Stimulated activated CD8-positive, alpha-beta memory T cell treated with anti-CD3 and anti-CD28 coated beads, Interleukin-15, amount 100 ng/mL, for 24 hours (primary cell): ENCODE data around the gene HAUS7.
A peak's percentile ranks its signal among the peaks of the same experiment; 100 is the strongest.

Experiments
- DNase-seq: peaks from one replicate; pipeline ENCODE4 v3.0.0-alpha.2; 2020; ENCODE audit warnings: low read depth

HAUS7 gene

DNA sequence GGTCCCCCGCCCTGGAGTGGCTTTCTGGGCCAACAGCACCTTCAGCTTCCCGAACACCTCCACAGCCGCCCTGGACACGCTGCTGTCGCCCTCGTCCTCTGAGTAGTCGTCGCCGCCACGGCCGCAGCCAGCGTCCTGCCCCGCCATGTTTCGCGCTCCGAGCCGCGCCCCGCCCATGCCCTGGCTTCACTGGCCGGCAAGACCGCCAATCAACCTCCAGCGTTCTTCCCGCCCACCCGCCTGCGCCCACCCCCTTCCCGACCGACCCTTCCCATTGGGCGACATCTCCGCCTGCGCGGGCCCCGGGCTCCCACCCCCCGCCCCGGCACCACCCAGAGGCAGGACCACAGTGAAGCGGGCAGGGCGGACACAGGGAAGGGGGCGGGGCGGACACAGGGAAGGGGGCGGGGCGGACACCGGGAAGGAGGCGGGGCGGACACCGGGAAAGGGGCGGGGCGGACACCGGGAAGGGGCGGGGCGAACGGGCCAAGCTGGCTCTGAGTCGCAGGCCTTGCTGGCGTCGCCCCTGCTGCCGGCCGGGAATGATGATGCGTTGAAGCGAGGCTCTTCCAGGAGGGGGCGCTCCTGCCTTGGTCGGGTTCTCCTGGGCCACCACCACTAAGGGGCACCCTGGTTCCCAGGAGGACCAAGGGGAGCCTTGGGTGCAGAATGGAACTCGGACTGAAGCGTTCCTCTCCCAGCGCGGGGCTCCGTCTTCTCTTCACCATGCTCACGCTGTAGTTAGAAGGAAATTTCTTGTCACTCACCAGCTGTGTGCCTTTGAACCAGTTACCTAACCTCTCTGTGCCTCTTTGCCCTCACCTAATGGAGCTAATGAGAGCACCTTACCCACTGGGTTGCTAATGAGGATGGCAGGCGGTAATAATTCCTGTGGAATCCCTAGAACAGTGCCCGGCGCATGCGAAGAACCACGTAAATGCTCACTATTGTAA, at the start of gene HAUS7:
Gene HAUS7 (minus strand): TSS at position 166 of the 953 bp plus-strand sequence. CDS start 19 bp downstream, at position 147.
- DNase-seq: peak; percentile 75

DNA sequence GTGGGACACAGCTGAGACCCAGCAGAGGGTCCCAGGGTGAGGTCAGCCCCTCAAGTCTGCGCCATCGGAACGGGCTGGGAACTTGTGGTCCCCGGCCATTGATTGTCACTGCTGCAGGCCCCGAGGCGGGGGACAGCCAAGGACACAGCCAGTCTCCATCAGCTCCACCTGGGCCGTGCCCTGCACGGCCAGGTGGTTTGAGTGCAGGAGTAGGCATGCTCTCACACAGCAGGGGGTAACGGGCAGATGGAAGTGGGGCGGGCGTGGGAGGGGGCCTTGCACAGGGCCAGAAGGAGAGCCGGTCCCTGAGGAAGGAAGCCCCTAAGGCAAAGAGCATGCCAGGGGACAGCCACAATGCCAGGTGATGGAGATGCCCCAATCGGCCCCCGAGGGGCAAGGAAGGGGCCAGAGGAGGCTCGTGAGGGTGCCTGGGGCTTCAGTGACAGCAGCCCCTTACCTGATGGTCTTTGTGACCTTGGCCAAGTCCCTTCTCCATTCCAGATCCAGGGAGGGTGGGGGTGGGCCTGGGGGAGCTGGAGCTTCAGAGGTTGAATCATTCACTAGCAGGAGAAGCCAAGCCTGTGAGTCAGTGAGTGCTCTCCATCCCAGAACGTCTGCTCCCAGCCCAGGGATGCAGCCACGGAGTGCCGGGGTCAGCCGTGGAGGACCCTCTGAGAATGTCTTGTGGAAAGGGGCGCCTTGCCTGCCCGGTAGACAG, 49.4 kb upstream of the HAUS7 start:
- no peak for DNase-seq

DNA sequence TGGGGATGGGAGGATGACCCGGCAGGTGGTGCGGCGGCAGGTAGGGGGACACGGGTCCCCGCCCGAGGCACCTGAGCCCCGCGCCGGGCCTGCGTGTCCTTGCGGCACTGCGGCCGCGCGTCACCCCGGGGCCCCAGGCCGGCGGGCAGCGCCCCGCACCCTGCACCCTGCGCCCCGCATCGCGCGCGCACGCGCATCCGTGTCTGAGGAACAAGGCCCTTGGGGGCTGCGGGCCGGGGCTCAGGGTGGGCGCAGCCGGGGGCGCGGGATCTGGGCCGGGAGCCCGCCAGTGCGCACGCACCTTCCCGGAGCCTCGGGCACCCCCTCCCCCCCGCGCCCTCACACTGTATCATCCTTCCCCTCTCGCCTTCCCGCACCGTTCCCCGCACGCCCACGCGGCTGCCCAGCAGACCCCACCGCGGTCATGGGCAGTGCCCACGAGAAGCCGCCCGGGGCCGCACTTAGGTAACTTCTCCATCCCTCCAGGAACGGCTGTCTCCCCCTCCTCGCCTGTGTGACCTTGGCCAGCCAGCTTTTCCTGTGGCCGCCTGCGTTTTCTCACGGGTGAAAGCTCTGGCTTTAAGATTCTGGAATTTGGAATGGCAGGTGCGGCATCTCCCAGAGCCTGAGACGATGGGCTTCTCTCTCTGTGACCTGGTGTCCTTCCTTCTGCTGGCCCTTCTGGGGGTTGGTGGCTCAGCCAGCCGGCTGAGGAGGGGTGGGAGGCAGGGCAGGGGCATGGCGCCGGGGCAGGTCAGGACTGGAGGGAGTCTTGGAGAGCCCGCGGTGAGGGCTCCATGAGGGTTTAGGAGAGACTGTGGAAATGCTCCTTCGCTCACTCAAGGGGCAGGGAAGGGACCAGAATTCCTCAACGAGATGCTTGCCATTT, 47.8 kb upstream of the HAUS7 start:
- no peak for DNase-seq

DNA sequence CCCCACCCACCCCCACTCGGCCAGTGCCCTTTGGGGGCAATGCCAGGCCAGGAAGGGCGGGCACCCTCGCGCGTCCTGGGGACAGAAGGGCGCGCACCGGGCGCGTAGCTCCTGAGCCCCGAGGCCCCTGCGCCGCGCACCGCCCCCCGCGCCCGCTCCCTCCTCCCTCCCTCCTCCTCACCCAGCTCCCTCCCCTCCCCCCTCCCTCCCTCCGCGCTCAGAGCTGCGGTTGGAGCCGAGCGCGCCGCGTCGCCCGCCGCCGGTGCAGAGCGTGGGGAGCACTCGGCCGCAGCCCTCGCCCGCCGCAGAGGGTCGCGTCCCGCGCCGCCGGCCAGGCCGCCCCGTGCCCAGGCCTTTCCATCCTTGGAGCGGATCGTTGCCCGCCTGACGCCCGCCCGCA, 47.0 kb upstream of the HAUS7 start, which contains the start of gene ATP2B3:
Gene ATP2B3 (plus strand): TSS at position 220 of the 400 bp plus-strand sequence. CDS start 18,606 bp downstream, outside the sequence.
- DNase-seq: no peak

DNA sequence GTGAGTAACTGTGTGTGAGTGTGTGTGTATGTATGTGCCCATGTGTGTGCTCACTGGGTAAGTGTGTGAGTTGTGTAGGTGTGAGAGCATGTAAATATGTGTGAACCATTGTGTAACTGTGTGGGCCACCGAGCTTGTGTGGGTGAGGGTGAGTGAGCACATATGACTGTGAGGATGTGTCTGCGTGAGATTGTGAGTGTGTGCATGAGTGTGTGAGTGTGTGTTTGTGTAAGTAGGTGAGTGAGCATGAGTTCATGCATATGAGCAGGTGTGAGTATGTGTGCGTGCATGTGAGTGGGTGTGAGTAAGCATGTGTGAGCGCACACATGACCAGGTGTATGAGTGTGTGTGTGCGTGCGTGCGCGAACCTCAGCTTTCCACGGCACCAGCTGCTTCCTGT, 45.7 kb upstream of the HAUS7 start:
- DNase-seq: no peak

DNA sequence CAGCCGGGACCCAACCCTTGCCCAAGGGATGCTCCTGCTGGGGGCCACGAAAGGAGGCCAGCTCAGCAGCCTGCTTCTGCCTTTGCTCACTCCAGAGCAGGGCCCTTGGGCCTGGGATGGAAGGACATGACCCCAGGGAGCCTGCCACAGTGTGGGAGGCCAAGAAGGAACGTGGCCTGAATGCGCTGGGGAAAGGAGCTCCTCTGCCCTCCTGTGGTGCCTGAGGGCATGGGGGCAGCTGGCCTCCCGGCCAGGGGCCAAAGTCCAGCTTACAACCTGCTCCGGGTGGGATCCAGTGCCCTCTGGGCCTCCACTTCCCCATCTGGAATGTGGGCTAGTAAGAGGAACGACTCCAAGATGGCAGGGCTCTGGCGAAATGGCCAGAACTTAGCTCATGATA, 45.1 kb upstream of the HAUS7 start:
- no peak for DNase-seq

DNA sequence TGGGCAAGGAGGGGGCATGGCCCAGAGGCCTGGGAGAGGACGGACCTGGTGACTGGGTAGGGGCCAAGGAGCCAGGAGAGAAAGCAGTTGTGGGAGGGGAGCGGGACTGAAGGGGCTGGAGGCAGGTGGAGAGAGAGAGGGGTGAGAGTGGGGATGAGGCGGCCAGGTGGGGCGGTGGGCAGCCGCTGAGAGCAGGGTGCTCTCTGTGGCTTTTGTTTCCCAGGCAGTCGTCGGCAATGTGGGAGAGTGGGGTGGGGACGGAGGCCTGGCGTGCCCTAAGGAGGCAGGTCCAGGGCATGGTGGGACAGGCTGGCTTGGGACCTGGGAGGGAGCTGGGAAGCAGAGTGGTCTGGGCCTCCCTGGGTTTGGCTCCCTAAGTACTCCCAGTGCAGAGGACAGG, 43.9 kb upstream of the HAUS7 start:
- DNase-seq: no peak

DNA sequence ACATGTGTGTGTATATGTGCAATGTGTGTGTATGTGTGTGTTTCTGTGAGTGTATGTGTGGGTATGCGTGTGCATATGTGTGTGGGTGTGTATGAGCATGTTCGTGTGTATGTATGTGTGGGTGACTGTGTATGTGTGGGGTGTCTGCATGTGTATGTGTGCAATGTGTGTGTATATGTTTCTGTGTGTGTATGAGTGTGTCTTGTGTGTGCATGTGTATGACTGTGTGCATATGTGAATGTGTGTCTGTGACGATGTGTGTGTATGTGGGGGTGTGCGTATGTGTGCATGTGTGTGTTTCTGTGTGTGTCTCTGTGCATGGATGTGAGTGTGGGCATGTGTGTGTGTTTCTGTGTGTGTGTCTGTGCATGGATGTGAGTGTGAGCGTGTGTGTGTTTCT, 42.9 kb upstream of the HAUS7 start:
- DNase-seq: no peak

DNA sequence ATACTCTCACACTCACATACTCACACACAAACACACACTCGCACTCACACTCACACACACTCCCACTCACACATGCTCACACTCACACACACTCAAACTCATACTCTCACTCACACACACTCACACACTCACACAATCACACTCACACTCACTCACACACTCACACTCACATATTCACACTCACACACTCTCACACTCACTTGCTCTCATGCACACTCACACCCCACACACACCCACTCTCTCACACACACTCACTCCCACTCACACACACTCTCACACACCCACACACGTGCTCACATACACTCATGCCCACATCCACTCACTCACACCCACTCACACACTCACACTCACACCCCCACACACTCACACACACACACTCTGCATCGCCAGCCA, 42.1 kb upstream of the HAUS7 start:
- DNase-seq: no peak

DNA sequence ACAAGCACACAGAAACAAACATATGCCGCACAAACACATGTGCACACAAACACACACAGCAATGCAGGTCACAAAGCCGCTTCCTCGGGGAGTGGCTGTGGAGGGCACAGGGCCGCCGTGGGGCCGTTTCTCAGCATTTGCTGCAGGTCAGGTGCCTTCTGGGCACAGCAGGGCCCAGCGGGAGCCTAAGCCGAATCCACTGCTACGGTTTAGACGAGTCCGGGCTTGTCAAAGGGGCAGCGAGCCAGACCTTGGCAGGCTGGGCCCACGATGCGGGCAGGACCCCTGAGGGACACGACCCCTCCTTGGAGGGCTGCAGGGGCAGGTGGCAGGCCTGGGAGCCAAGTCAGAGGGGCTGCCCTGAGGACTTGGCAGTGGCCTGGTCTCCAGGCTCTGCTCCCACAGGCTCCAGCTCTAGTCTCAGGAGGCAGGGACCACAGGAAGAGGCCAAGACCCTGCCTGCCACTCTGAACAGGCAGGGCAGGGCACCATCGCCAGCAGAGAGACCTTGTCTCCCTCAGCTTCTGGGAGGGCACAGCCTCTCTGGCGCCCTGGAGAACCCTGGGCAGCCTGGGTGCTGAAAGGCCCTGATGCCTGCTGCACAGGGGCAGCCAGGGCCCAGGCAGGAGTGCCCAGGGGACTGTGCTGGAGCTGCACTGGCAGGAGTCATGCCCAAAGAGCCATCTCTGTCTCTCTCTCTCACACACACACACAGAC, 41.6 kb upstream of the HAUS7 start:
- no peak for DNase-seq

DNA sequence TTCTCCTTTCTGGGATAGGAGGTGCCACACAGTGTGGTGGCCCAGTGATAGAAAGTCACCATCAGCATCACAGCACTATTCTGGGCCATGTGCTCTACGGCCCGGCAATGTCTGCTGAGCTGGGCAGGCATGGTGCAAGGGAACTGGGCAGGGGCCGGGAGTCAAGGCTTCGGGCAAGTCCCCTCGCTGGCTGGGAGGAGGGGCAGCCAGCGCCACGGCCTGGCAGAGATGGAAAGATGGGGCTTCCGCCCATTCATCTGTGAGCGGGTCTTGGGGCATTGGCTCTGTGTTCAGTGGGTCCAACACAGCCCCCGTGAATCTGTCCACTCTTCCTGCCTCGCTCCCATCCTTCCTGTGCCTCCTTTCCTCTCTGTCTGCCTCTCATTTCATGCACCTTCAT, 40.0 kb upstream of the HAUS7 start:
- DNase-seq: no peak

DNA sequence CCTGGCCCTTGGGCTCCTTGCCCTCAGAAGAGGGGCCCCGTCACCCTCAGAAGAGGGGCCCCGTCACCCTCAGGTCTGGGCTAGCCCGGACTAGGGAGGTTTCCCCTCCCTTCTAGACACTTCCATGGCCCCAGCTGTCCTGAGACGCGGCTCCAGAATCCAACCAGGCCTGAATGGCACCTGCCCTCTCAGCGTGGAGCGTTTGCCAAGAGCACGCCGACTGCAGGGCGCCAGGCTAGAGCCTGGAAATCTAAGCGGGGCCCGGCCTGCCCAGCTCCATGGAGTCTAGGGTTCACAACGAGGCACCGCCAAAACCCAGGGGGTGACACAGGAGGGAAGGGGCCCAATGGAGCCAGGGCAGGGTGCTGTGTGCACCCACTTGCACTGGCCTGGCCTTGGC, 39.2 kb upstream of the HAUS7 start:
- no peak for DNase-seq

DNA sequence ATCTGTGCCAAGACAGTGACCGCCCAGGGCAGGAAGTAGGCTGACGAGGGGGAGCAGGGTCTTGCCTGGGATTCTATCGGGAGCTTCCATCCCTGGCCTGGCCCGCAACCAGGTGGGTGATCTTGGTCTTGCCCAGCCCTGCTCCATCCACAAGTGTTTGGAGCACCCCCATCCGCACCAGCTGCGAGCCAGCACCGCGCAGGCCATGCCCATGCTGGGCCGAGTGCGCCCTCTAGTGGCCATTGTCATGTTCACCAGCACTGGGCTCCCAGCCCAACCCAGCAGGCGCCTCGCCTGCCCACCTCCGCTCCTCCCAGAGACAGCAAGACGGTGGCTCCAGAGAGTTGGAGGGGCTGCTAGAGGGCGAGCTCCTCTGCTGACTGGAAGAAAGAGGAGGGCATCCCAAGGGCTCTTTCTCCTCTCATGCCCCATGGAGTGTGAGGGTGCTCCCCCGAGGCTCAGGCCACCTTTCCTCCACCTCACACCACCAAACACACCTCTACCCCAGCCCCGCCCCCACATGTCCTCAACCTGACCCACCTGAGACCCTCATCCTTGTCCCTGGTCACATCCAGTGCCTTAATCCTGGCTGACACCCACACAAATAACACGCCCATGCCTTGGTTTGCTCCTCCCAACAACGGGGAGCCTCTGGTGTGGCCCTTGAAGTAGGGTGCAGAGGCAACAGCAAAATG, 37.3 kb upstream of the HAUS7 start:
- peak; percentile 69 for DNase-seq

DNA sequence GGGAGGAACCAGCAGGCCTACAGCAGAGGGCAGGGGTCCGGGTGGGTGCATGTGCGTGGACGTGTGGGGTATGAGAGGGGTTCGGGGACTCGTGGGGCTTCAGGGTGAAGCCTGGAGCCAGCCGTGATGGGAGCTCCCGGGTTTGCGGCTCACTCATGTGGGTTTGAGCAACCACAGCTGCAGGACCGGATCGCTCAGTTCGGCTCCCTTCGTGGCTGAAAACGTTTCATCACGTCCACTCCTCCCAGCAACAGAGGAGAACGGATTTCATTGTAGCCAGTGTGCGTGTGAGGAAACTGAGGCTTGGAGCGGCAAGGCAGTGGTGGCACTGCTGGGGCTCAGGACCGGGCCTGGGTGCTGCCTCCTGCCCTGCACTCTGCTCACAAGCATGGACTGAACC, 35.0 kb upstream of the HAUS7 start:
- DNase-seq: no peak

DNA sequence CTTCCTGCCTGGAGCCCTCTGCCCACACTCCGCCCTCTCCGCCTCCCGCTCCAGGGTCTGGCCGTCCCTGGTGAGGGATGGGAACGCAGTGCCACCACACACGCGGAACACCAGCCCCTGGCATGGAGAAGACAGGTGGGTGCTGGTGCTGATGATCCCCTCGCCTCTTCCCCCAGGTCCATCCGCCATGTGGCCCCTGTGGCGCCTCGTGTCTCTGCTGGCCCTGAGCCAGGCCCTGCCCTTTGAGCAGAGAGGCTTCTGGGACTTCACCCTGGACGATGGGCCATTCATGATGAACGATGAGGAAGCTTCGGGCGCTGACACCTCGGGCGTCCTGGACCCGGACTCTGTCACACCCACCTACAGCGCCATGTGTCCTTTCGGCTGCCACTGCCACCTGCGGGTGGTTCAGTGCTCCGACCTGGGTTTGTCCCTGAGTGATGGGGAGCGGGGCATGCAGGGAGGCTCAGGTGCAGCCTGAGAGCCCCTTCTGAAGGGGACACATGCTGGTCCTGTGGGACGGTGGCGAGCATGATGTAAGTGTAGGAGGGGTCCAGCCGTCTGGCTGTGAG, 34.2 kb upstream of the HAUS7 start:
- no peak for DNase-seq

DNA sequence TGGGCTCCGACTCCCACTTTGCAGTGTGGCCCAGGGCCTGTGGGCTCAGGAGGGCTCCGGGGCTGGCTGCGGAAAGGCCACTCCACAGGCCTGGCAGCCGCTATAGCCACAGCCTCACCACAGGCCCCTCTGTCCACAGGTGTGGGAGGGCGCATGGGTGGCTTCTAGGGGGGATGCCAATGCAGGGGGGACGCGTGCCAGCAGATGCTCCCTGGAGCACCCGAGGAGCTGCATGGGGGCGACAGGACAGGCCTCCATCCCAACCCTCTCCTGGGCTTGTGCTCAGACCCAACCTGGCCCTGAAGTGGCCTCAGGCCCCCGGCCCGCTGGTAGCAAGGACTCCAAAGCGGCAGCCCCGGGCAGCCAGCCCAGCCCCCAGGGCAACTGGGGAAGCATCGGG, 32.4 kb upstream of the HAUS7 start:
- no peak for DNase-seq

DNA sequence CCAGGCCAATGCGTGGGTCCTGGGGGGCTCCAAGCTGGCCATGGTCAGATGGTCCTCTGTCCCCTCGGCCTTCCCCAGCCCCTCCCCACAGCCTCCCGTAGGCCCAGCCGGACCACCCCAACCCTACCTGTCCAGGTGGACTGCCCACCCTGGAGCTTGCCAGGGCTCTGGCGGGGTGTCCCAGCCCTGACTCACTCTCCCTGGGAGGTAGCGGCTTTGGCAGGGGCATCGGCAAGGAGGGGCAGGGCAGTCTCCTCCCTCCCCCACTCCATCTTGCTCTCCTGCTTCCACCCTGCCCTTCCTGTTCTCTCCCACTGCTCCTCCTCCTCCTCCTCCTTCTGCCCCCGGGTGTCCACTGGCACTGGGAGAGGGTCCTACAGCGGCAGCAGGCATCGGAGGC, 31.8 kb upstream of the HAUS7 start:
- DNase-seq: no peak

DNA sequence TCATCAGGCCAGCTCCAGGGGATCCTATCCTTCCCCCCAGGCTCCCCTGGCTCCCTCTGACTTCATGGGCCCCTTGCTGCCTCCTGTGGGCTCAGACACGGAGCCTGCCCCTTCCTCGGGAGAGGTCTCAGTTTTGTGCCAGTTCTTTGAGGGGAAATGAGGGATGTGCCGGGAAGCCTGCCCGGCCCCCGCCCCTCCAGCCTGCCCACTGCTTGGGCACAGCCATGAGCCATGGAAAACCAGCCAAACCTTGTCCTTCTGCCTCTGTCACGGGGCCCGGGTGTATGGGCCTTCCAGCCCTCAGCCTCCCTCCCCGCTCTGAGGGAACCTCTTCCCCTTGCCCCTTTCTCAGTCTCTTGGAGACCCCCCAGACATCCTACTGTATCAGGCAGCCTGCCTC, 31.2 kb upstream of the HAUS7 start:
- no peak for DNase-seq

DNA sequence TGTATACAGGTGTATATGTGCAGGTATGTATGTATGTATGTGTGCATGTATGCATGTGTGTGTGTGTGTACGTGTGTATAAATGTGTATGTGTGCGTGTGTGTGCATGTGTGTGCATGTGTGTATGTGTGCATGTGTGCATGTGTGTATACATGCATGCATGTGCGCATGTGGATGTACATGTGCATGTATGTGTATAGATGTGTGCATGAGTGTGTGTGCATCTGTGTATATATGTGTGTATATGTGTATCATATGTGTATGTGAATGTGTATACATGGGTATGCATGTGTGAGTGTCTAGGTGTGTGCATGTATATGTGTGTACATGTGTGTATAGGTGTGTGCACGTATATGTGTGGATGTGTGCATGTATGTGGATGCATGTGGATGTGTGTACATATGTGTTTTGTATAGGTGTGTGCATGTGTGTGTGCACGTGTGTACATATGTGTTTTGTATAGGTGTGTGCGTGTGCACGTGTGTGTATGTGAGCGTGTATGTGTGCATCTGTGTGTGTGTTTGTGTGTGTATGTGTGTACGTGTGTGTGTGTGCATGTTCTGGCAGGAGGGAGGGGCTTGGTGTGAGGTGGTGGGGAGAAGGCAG, 30.4 kb upstream of the HAUS7 start:
- DNase-seq: no peak

DNA sequence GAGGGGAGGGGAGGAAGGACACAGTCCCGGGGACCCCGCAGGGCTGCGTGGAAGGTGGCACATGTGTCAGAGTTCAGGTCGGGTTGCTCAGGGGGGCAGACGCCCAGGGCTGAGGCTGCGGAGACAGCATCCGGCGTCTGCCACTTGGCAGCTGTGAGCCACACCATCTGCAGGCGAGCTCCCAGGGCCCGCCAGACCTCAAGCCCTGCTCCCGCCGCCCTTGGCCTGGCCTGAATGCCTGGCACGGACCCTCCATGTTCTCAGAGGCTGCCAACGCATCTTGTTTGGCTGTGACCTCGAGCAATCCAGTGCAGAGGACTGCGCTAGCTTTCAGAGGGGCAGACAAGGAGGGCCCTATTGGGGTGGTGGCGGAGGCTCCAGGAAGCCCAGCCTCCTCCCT, 29.5 kb upstream of the HAUS7 start:
- no peak for DNase-seq
